Fibroblast of lung (primary cell): ENCODE measurements around the gene IFNL1. TPM values are rescaled to one million over a fixed set of nuclear protein-coding genes. Genes with fewer than 3 reads are reported as not detected.

ENCODE experiments used
- DNase-seq, 2 donors: peaks; one replicate each; pipeline versions ENCODE4 v3.0.0 to v3.0.0-alpha.2; 2010; ENCODE audit warnings: low read depth in 2 of 2
- H2AFZ ChIP-seq: 2 replicates; pipeline ENCODE4 v1.5.1; 2012; ENCODE audit warnings: low read length, control low read depth, inconsistent platforms
- H3K27ac ChIP-seq: 2 replicates; pipeline ENCODE4 v1.5.1; 2011; ENCODE audit warnings: low read length, control low read depth; ENCODE audit not compliant: insufficient read depth
- H3K27me3 ChIP-seq: 2 replicates; pipeline ENCODE4 v1.5.1; 2011; ENCODE audit warnings: mild to moderate bottlenecking, low read length; ENCODE audit not compliant: control insufficient read depth, insufficient read depth
- H3K36me3 ChIP-seq: 2 replicates; pipeline ENCODE4 v1.5.1; 2011; ENCODE audit warnings: low read length; ENCODE audit not compliant: control insufficient read depth, insufficient read depth
- H3K4me1 ChIP-seq: 2 replicates; pipeline ENCODE4 v1.5.1; 2011; ENCODE audit warnings: low read length; ENCODE audit not compliant: control insufficient read depth, insufficient read depth; ENCODE audit errors: extremely low read depth
- H3K4me2 ChIP-seq: 2 replicates; pipeline ENCODE4 v1.5.1; 2011; ENCODE audit warnings: low read length, control low read depth; ENCODE audit not compliant: insufficient read depth; ENCODE audit errors: extremely low read depth
- H3K4me3 ChIP-seq, 4 experiments: fragments of 200-600 bp in 1 of 4; sonication (generic) in 1 of 4; replicated peaks in 1 of 4; 2 replicates each; pipeline ENCODE4 v1.5.1; 2011 to 2016; ENCODE audit warnings: low read length in 4 of 4, low read depth in 3 of 4, mild to moderate bottlenecking in 3 of 4, control low read depth in 2 of 4, inconsistent platforms in 1 of 4, mixed read lengths in 1 of 4; ENCODE audit not compliant: insufficient read depth in 1 of 4; ENCODE audit errors: control extremely low read depth in 1 of 4
- H3K79me2 ChIP-seq: 2 replicates; pipeline ENCODE4 v1.5.1; 2012; ENCODE audit warnings: mild to moderate bottlenecking, low read length, inconsistent platforms; ENCODE audit not compliant: control insufficient read depth, insufficient read depth
- H3K9ac ChIP-seq: 2 replicates; pipeline ENCODE4 v1.5.1; 2011; ENCODE audit warnings: mild to moderate bottlenecking, low read length, control low read depth; ENCODE audit not compliant: insufficient read depth
- H3K9me3 ChIP-seq: 2 replicates; pipeline ENCODE4 v1.5.1; 2012; ENCODE audit warnings: low read depth, low read length; ENCODE audit not compliant: control insufficient read depth, insufficient read depth
- H4K20me1 ChIP-seq: 2 replicates; pipeline ENCODE4 v1.5.1; 2011; ENCODE audit warnings: low read length; ENCODE audit not compliant: control insufficient read depth, insufficient read depth; ENCODE audit errors: extremely low read depth
- CTCF ChIP-seq, 2 donors: IDR thresholded peaks in 1 of 2; conservative IDR thresholded peaks in 1 of 2; 1 replicate in 1 of 2; 2 replicates in 1 of 2; pipeline ENCODE4 v1.5.1; 2011 to 2012; ENCODE audit warnings: low read length in 2 of 2, control low read depth in 1 of 2, inconsistent platforms in 1 of 2, low read depth in 1 of 2, mild to moderate bottlenecking in 1 of 2
- EZH2 ChIP-seq: IDR thresholded peaks from 2 replicates; pipeline ENCODE4 v1.5.1; 2012; ENCODE audit warnings: low read length, control low read depth, mild to moderate bottlenecking; ENCODE audit errors: missing control alignments
- polyA plus RNA-seq, 2 donors: library from polyadenylated mRNA; depleted of rRNA in 1 of 2; stranded (reverse) in 1 of 2; unstranded in 1 of 2; fragments of >200 nt; gene quantifications; 2 replicates each; pipeline ENCODE4 v1.2.1, GENCODE V29; 2011 to 2012; ENCODE audit warnings: missing spikeins in 1 of 2
- total RNA-seq: library from RNA; depleted of rRNA; stranded (reverse); fragments of >200 nt; gene quantifications from 2 replicates; pipeline ENCODE4 v1.2.1, GENCODE V29; 2014

Gene IFNL1
- total and polyA plus RNA-seq, 2 donors (not counting 1 experiment from before 2014, with no cell fraction given), result not detected

- H3K4me3 ChIP-seq, result peak overlapping the region; percentile 44 to 95 (median 72)
- H3K27me3 ChIP-seq, result no peaks in the 10 kb centered on the region
- peaks cover 35% of the 10 kb centered on the region for H3K79me2 ChIP-seq
- peak in 1 of 2 donors; percentile 34 for DNase-seq
- H3K9me3 ChIP-seq, result no peaks in the 10 kb centered on the region
- peak overlapping the region; percentile 97 for H2AFZ ChIP-seq
- H3K36me3 ChIP-seq, result peaks cover 1% of the 10 kb centered on the region
- H3K9ac ChIP-seq, result peak overlapping the region; percentile 50
- H3K4me1 ChIP-seq, result peaks cover 4% of the 10 kb centered on the region
- H3K4me2 ChIP-seq, result peak overlapping the region; percentile 100
- peak overlapping the region; percentile 53 for H3K27ac ChIP-seq
- TF ChIP-seq EZH2, result no peak
- TF ChIP-seq CTCF (conservative IDR thresholded peaks at IDR 0.05 in 1 of 2, IDR thresholded peaks at IDR 0.05 in 1 of 2; ENCODE audit: low read depth in 1 of 2, low read length in 2 of 2), result peak in 1 of 2 donors; percentile 26
- H4K20me1 ChIP-seq, result no peaks in the 10 kb centered on the region
These were observed 45.0 kb downstream of the IFNL1 start for GRCh38 chr19:39341129-39341718.

GRCh38 chr19:39341719-39342604, 45.8 kb downstream of the IFNL1 start, which contains the start of gene SAMD4B:
Gene SAMD4B (plus strand): TSS chr19:39342421. CDS start chr19:39356894, 14,473 bp downstream.
- H3K36me3 ChIP-seq, result peaks cover 1% of the 10 kb centered on the region
- peak within 1 kb of the TSS; percentile 100 for H3K4me2 ChIP-seq
- peak within 1 kb of the TSS; percentile 75 to 95 (median 82) for H3K4me3 ChIP-seq
- peaks cover 39% of the 10 kb centered on the region for H3K79me2 ChIP-seq
- peak within 1 kb of the TSS; percentile 85 for H3K27ac ChIP-seq
- H2AFZ ChIP-seq, result peak within 1 kb of the TSS; percentile 97
- H3K9ac ChIP-seq, result peak within 1 kb of the TSS; percentile 93
- H3K4me1 ChIP-seq, result peaks cover 6% of the 10 kb centered on the region
- no peaks in the 10 kb centered on the region for H3K27me3 ChIP-seq
- no peaks in the 10 kb centered on the region for H3K9me3 ChIP-seq
- H4K20me1 ChIP-seq, result no peaks in the 10 kb centered on the region
- peak; percentile 96 to 98 for DNase-seq
- TF ChIP-seq CTCF (conservative IDR thresholded peaks at IDR 0.05 in 1 of 2, IDR thresholded peaks at IDR 0.05 in 1 of 2; ENCODE audit: low read depth in 1 of 2, low read length in 2 of 2) (peak; percentile 46 to 54), EZH2 (no peak)

GRCh38 chr19:39342647-39343305, 46.6 kb downstream of the IFNL1 start:
- TF ChIP-seq CTCF (conservative IDR thresholded peaks at IDR 0.05 in 1 of 2, IDR thresholded peaks at IDR 0.05 in 1 of 2; ENCODE audit: low read depth in 1 of 2, low read length in 2 of 2) (no peak), EZH2 (no peak)
- no peak for DNase-seq
- H3K9ac ChIP-seq, result peak overlapping the region; percentile 93
- peak overlapping the region; percentile 85 for H3K27ac ChIP-seq
- peaks cover 46% of the 10 kb centered on the region for H3K79me2 ChIP-seq
- peaks cover 1% of the 10 kb centered on the region for H3K36me3 ChIP-seq
- no peaks in the 10 kb centered on the region for H3K9me3 ChIP-seq
- H3K4me3 ChIP-seq, result peak overlapping the region; percentile 75 to 89 (median 77)
- no peaks in the 10 kb centered on the region for H3K27me3 ChIP-seq
- no peak overlapping the region for H2AFZ ChIP-seq
- peaks cover 12% of the 10 kb centered on the region for H3K4me1 ChIP-seq
- H4K20me1 ChIP-seq, result no peaks in the 10 kb centered on the region
- H3K4me2 ChIP-seq, result peak overlapping the region; percentile 91
